Transverse colon (tissue), 4 donors: ENCODE measurements around the gene IGFBP6. TPM values are rescaled to one million over a fixed set of nuclear protein-coding genes. Genes with fewer than 3 reads are reported as not detected.
A peak's percentile ranks its signal among the peaks of the same experiment; 100 is the strongest.

ENCODE experiments used
- DNase-seq: peaks from one replicate; pipeline ENCODE4 v3.0.0-alpha.2; 2019
- H3K27ac ChIP-seq, 4 donors: fragments of 200-600 bp; sonication (generic); 2 replicates each; pipeline ENCODE4 v1.5.1; 2016 to 2018; ENCODE audit warnings: inconsistent platforms in 4 of 4
- H3K27me3 ChIP-seq: fragments of 200-600 bp; sonication (generic); 2 replicates; pipeline ENCODE4 v1.5.1; 2017; ENCODE audit warnings: inconsistent platforms
- H3K36me3 ChIP-seq, 4 donors: fragments of 200-600 bp; sonication (generic); 2 replicates each; pipeline ENCODE4 v1.5.1; 2017 to 2019; ENCODE audit warnings: inconsistent platforms in 4 of 4
- H3K4me1 ChIP-seq, 4 donors: fragments of 200-600 bp; sonication (generic); 2 replicates each; pipeline ENCODE4 v1.5.1; 2017 to 2020; ENCODE audit warnings: inconsistent platforms in 4 of 4
- H3K4me3 ChIP-seq, 4 donors: fragments of 200-600 bp; sonication (generic); 1 replicate in 1 of 4; 2 replicates in 3 of 4; pipeline versions ENCODE4 v1.5.1 to v1.6.1; 2017 to 2019; ENCODE audit warnings: inconsistent platforms in 4 of 4
- H3K9me3 ChIP-seq, 2 donors: fragments of 200-600 bp; sonication (generic); 2 replicates each; pipeline ENCODE4 v1.5.1; 2017 to 2019; ENCODE audit warnings: inconsistent platforms in 2 of 2
- EP300 ChIP-seq: sonication (generic); formaldehyde crosslinking; IDR thresholded peaks from one replicate; pipeline ENCODE4 v1.6.1; 2017; ENCODE audit warnings: antibody characterized with exemption, low read depth
- POLR2A ChIP-seq: fragments of 450-650 bp; IDR thresholded peaks from one replicate; pipeline ENCODE4 v1.6.1; 2016; ENCODE audit warnings: antibody characterized with exemption, mild to moderate bottlenecking, moderate library complexity
- POLR2AphosphoS5 ChIP-seq, 3 donors: sonication (generic); formaldehyde crosslinking; IDR thresholded peaks; one replicate each; pipeline ENCODE4 v1.6.1; 2016; ENCODE audit warnings: antibody characterized with exemption in 3 of 3
- WGBS, 2 donors: methylation state at CpG; one replicate each; pipeline ENCODE4 v1.1.5; 2018; ENCODE audit warnings: low coverage in 1 of 2; 5-methylcytosine and 5-hydroxymethylcytosine counted together
- in situ Hi-C, 4 donors: fragments of 200-750 bp; cut with MboI; loops; one replicate each; pipeline versions ENCODE4 v1.15.0 to v1.15.1; 2017; ENCODE audit warnings: low sequenced_read_pairs in 3 of 4, low pct_ligation_motif_present in 1 of 4, low pct_unique_long_range_greater_than_20kb in 1 of 4
- intact Hi-C: fragments of 100-400 bp; cut with DNase I; formaldehyde crosslinking; loops from one replicate; pipeline ENCODE4 v1.15.1; 2023; ENCODE audit warnings: low total_unique reads
- total RNA-seq, 4 donors: library from RNA; depleted of rRNA; stranded (reverse); fragments of >200 nt; gene quantifications; one replicate each; pipeline ENCODE4 v1.1.0, GENCODE V29; 2016
- TF ChIP-seq, protein P1 (sequence below), 5 experiments: fragments of 200-600 bp in 3 of 5; fragments of 450-650 bp in 2 of 5; sonication (generic) in 3 of 5; IDR thresholded peaks; 1 replicate in 2 of 5; 2 replicates in 3 of 5; pipeline ENCODE4 v1.5.1; 2016 to 2017; ENCODE audit warnings: antibody characterized with exemption in 5 of 5, inconsistent platforms in 3 of 5, mild to moderate bottlenecking in 2 of 5, moderate library complexity in 1 of 5

Gene IGFBP6
- total RNA-seq, 4 donors from 2014 or later = 38.5 to 106 (median 94.5) TPM

- intact Hi-C loops = loop anchor here (10.0 kb wide), 2 partner anchors 134 to 224 kb away; no protein-coding TSS in a partner anchor
- in situ Hi-C loops = loop anchor here in 3 of 4 donors (10.0 to 25.0 kb wide), 3 partner anchors 124 to 227 kb away; partner anchors contain the start of genes CSAD (in 2 of the 3), ZNF740 (in 2 of the 3), MYG1 (in 1 of the 3) and PFDN5 (in 1 of the 3)
- peaks cover 6 to 23% (median 16%) of the 10 kb centered on the region in 4 donors for H3K4me1 ChIP-seq
- TF ChIP-seq, protein P1, sequence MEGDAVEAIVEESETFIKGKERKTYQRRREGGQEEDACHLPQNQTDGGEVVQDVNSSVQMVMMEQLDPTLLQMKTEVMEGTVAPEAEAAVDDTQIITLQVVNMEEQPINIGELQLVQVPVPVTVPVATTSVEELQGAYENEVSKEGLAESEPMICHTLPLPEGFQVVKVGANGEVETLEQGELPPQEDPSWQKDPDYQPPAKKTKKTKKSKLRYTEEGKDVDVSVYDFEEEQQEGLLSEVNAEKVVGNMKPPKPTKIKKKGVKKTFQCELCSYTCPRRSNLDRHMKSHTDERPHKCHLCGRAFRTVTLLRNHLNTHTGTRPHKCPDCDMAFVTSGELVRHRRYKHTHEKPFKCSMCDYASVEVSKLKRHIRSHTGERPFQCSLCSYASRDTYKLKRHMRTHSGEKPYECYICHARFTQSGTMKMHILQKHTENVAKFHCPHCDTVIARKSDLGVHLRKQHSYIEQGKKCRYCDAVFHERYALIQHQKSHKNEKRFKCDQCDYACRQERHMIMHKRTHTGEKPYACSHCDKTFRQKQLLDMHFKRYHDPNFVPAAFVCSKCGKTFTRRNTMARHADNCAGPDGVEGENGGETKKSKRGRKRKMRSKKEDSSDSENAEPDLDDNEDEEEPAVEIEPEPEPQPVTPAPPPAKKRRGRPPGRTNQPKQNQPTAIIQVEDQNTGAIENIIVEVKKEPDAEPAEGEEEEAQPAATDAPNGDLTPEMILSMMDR (IDR thresholded peaks at IDR 0.05) = no peak
- TF ChIP-seq EP300 (no peak), POLR2AphosphoS5 (IDR thresholded peaks at IDR 0.05) (no peak), POLR2A (no peak)
- DNase-seq = no peak
- peaks cover 0 to 9% (median 0%) of the 10 kb centered on the region in 4 donors for H3K36me3 ChIP-seq
- H3K4me3 ChIP-seq = no peak overlapping the region
- no peaks in the 10 kb centered on the region for H3K27me3 ChIP-seq
- WGBS, 2 donors = 48% methylated on average over 16 of the region's 18 CpGs; no CpG with 5 or more reads in 1 of the 2 donors
- peak overlapping the region; percentile 20 to 44 (median 28) for H3K27ac ChIP-seq
- H3K9me3 ChIP-seq = no peaks in the 10 kb centered on the region
These were observed 36.7 kb upstream of the IGFBP6 start for GRCh38 chr12:53060721-53061276.

- Histone ChIP-seq H3K4me1 (peaks cover 6 to 28% (median 18%) of the 10 kb centered on the region in 4 donors), H3K36me3 (peaks cover 0 to 10% (median 0%) of the 10 kb centered on the region in 4 donors), H3K4me3 (no peak overlapping the region), H3K27me3 (no peaks in the 10 kb centered on the region), H3K27ac (peak overlapping the region in 3 of 4 donors; percentile 21 to 44 (median 36)), H3K9me3 (no peaks in the 10 kb centered on the region)
- WGBS, 2 donors = 36% methylated on average over 5 of the region's 5 CpGs; no CpG with 5 or more reads in 1 of the 2 donors
- in situ Hi-C loops (loop anchor here in 3 of 4 donors (10.0 to 25.0 kb wide), 3 partner anchors 123 to 226 kb away; partner anchors contain the start of genes CSAD (in 2 of the 3), ZNF740 (in 2 of the 3), MYG1 (in 1 of the 3) and PFDN5 (in 1 of the 3)), intact Hi-C loops (loop anchor here (10.0 kb wide), 2 partner anchors 133 to 223 kb away; no protein-coding TSS in a partner anchor)
- peak; percentile 78 for DNase-seq
- TF ChIP-seq EP300 (no peak), POLR2AphosphoS5 (IDR thresholded peaks at IDR 0.05) (peak in 1 of 3 donors; percentile 43)
- TF ChIP-seq, protein P1 (IDR thresholded peaks at IDR 0.05) = peak in 3 of 5 experiments; percentile 20 to 42 (median 34)
These were observed 36.0 kb upstream of the IGFBP6 start for GRCh38 chr12:53061404-53062010.

DNA sequence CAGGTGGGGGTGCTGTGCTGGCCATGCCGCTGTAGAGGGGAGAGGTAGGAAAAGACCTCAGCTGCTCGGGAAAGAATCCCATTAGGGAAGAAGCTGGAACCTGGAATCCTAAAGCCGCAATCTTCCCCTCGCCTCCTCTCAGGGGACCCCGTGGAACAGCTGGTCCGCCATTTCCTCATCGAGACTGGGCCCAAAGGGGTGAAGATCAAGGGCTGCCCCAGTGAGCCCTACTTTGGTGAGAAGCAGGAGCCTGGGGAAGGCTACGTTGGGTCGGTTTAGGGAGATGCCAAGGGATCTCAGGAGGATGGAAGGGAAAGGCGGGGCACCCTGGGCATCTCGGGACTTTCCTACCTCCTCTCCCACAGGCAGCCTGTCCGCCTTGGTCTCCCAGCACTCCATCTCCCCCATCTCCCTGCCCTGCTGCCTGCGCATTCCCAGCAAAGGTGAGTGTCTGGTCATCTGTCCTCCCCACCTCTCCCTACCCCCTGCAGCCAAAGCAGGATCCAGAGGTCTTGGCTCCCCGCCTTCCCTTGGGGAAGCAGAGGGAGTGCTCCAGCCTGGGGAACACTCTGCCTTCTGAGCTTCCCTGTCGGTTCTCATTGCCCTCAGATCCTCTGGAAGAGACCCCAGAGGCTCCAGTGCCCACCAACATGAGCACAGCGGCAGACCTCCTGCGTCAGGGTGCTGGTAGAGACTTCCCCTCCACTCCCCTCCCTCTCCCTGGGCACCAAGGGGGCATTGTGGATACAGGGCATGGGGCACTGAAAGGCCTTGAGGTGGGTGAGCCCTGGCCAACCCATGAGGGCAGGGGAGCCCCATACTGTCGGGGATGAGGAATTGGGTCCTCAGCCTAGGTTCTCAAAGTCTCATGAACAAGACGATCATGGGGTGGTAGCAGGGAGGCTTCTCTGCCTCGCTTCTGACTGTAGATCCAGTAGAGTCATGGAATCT, 35.2 kb upstream of the IGFBP6 start:
- no peaks in the 10 kb centered on the region for H3K27me3 ChIP-seq
- intact Hi-C loops = loop anchor here (10.0 kb wide), 2 partner anchors 133 to 223 kb away; no protein-coding TSS in a partner anchor
- H3K4me1 ChIP-seq = peaks cover 6 to 28% (median 18%) of the 10 kb centered on the region in 4 donors
- H3K36me3 ChIP-seq = peaks cover 0 to 10% (median 0%) of the 10 kb centered on the region in 4 donors
- peak overlapping the region in 2 of 4 donors; percentile 36 to 44 for H3K27ac ChIP-seq
- H3K9me3 ChIP-seq = no peaks in the 10 kb centered on the region
- 72% methylated on average over 20 of the region's 20 CpGs; no CpG with 5 or more reads in 1 of the 2 donors for WGBS, 2 donors
- TF ChIP-seq EP300 (no peak), POLR2AphosphoS5 (IDR thresholded peaks at IDR 0.05) (no peak), POLR2A (no peak)
- TF ChIP-seq, protein P1 (IDR thresholded peaks at IDR 0.05) = no peak
- DNase-seq = no peak
- H3K4me3 ChIP-seq = no peak overlapping the region
- in situ Hi-C loops = loop anchor here in 3 of 4 donors (10.0 to 25.0 kb wide), 3 partner anchors 123 to 225 kb away; partner anchors contain the start of genes CSAD (in 2 of the 3), ZNF740 (in 2 of the 3), MYG1 (in 1 of the 3) and PFDN5 (in 1 of the 3)
